Endothelial cell of umbilical vein (primary cell): ENCODE measurements around the gene PLPP7.

Experiments
- POLR2A ChIP-seq: IDR thresholded peaks from 2 replicates; pipeline ENCODE4 v1.6.1; 2012; ENCODE audit warnings: low read depth, mild to moderate bottlenecking, control low read depth, low read length
- POLR2AphosphoS5 ChIP-seq: IDR thresholded peaks from 2 replicates; pipeline ENCODE4 v1.6.1; 2012; ENCODE audit warnings: low read depth, mild to moderate bottlenecking, control low read depth, low read length, moderate library complexity; ENCODE audit not compliant: insufficient read depth

DNA sequence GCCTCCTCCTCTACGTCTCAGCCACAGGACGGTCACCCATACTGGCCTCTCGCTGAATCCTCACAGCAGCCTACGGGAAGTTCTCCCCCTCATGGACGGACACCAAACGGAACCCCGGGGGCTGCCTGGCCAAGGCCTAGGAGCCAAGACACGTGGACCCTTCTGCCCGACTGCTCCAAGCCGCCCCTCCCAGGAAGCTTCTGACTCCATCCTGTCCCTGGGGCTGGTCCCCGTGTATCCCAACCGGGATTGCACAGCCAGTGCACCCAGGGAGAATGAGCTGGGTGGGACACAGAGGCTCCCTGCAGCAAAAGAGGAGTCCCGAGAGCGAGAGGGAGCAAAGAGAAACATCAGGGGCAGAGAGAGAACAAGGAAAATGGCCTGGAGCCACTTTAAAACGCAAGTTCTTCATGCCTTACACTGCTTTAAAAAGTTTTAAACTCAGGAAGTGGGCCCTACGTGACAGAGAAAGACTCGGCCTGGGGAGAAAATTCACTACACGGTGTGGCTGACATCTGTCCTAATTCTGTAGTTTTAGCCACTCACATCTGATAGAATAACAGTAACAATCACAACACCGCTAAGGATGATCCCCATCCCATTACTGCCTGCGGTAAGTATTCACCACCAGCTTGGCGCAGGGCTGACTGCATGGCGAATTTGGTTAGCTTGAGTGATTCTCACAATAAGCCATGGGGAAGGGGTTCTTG lies 16.2 kb upstream of the PLPP7 start:
- TF ChIP-seq POLR2AphosphoS5 = peak; percentile 8
- no peak for TF ChIP-seq POLR2A
